GM12878 (cell line): ENCODE results near the gene NPW. TPM values are rescaled to one million over a fixed set of nuclear protein-coding genes. Genes with fewer than 3 reads are reported as not detected.

Source experiments
- ATAC-seq: fragments of 200-7000 bp; cut with Tn5 transposase; 3 replicates; pipeline ENCODE4 v1.9.1; 2020; ENCODE audit warnings: mild to moderate bottlenecking, moderate library complexity
- BruUV-seq: library from RNA; stranded (reverse); fragments of 400-500 nt; replicated peaks from 2 replicates; lab custom pipeline; 2021; lab: Mats Ljungman, UMichigan
- CTCF ChIA-PET: fragments of 300-600 bp; sonication (Branson Sonifier 250); formaldehyde crosslinking; extraction: SDS; loops from one replicate; lab custom pipeline; 2021; ENCODE audit warnings: inconsistent platforms; lab: Yijun Ruan, JAX
- POLR2A ChIA-PET: fragments of 350-600 bp; formaldehyde crosslinking; extraction: SDS; loops from one replicate; lab custom pipeline; 2021; ENCODE audit warnings: inconsistent platforms; lab: Charles Lee
- RAD21 ChIA-PET: fragments of 300-600 bp; sonication (Branson Sonifier 250); formaldehyde crosslinking; loops from one replicate; lab custom pipeline; 2023; ENCODE audit warnings: antibody characterized with exemption; ENCODE audit not compliant: unreplicated experiment; lab: Charles Lee
- SMC1A ChIA-PET: fragments of 300-600 bp; sonication (Branson Sonifier 250); formaldehyde crosslinking; loops from one replicate; lab custom pipeline; 2023; ENCODE audit not compliant: unreplicated experiment, uncharacterized antibody; lab: Charles Lee
- DNase-seq: peaks from one replicate; pipeline ENCODE4 v3.0.0-alpha.2; 2011; ENCODE audit warnings: low read depth, low spot score
- FAIRE-seq: peaks from 3 replicates; lab custom pipeline; 2011; peaks lifted over from hg19 to GRCh38; lab: Jason Lieb, UNC
- H2AFZ ChIP-seq: 2 replicates; pipeline ENCODE4 v1.6.0; 2011; ENCODE audit warnings: low read depth, low read length, control low read depth; ENCODE audit not compliant: control insufficient read depth
- H3K27ac ChIP-seq: 2 replicates; pipeline ENCODE4 v1.5.1; 2011; ENCODE audit warnings: control low read depth; ENCODE audit not compliant: control insufficient read depth, insufficient read depth
- H3K27me3 ChIP-seq, 2 experiments: replicated peaks in 1 of 2; 2 replicates each; pipeline versions ENCODE4 v1.6.0 to v1.6.1; 2011; ENCODE audit warnings: low read length in 1 of 2; ENCODE audit not compliant: control insufficient read depth in 2 of 2, insufficient read depth in 2 of 2
- H3K36me3 ChIP-seq, 2 experiments: 2 replicates each; pipeline ENCODE4 v1.5.1; 2011; ENCODE audit warnings: low read length in 1 of 2; ENCODE audit not compliant: control insufficient read depth in 2 of 2, insufficient read depth in 2 of 2
- H3K4me1 ChIP-seq: 2 replicates; pipeline ENCODE4 v1.6.1; 2011; ENCODE audit warnings: mild to moderate bottlenecking, low read length, moderate library complexity, mixed read lengths; ENCODE audit not compliant: control insufficient read depth, insufficient read depth
- H3K4me2 ChIP-seq: 2 replicates; pipeline ENCODE4 v1.6.0; 2011; ENCODE audit warnings: control low read depth; ENCODE audit not compliant: control insufficient read depth, insufficient read depth
- H3K4me3 ChIP-seq: fragments of 200-600 bp; sonication (generic); 2 replicates; pipeline ENCODE4 v1.5.1; 2016
- H3K79me2 ChIP-seq: 2 replicates; pipeline ENCODE4 v1.6.0; 2011; ENCODE audit warnings: low read length; ENCODE audit not compliant: control insufficient read depth, insufficient read depth
- H3K9ac ChIP-seq: 2 replicates; pipeline ENCODE4 v1.8.0; 2011; ENCODE audit warnings: low read length, control low read depth, mixed read lengths; ENCODE audit not compliant: control insufficient read depth, insufficient read depth
- H3K9me3 ChIP-seq: replicated peaks from 3 replicates; pipeline ENCODE4 v1.5.1; 2011; ENCODE audit warnings: mild to moderate bottlenecking, low read length; ENCODE audit not compliant: control insufficient read depth, insufficient read depth
- H4K20me1 ChIP-seq: 2 replicates; pipeline ENCODE4 v1.6.0; 2011; ENCODE audit not compliant: control insufficient read depth, insufficient read depth
- BMI1 ChIP-seq: fragments of 450-650 bp; IDR thresholded peaks from 2 replicates; pipeline ENCODE4 v1.6.1; 2016; ENCODE audit warnings: mild to moderate bottlenecking, moderate library complexity, borderline replicate concordance
- EED ChIP-seq: sonication (generic); IDR thresholded peaks from 2 replicates; pipeline ENCODE4 v1.6.1; 2016; ENCODE audit warnings: antibody characterized with exemption, low read depth
- IRF5 ChIP-seq: fragments of 450-650 bp; IDR thresholded peaks from 2 replicates; pipeline ENCODE4 v1.6.1; 2017; ENCODE audit warnings: borderline replicate concordance
- NKRF ChIP-seq: fragments of 450-650 bp; conservative IDR thresholded peaks from 2 replicates; pipeline ENCODE4 v1.6.1; 2017; ENCODE audit warnings: mild to moderate bottlenecking, moderate library complexity
- SMAD1 ChIP-seq: fragments of 450-650 bp; IDR thresholded peaks from 2 replicates; pipeline ENCODE4 v1.6.1; 2018; ENCODE audit warnings: mild to moderate bottlenecking, low read depth; ENCODE audit not compliant: partially characterized antibody
- SMARCA5 ChIP-seq: fragments of 450-650 bp; IDR thresholded peaks from 2 replicates; pipeline ENCODE4 v1.6.1; 2017; ENCODE audit warnings: mild to moderate bottlenecking
- ZBTB40 ChIP-seq: fragments of 450-650 bp; IDR thresholded peaks from 2 replicates; pipeline ENCODE4 v1.6.1; 2016; ENCODE audit warnings: mild to moderate bottlenecking, moderate library complexity, borderline replicate concordance
- ZNF274 ChIP-seq: IDR thresholded peaks from one replicate; pipeline ENCODE4 v1.8.0; 2011; ENCODE audit not compliant: insufficient read length, insufficient read depth
- ZNF384 ChIP-seq: IDR thresholded peaks from 2 replicates; pipeline ENCODE4 v1.6.1; 2012; ENCODE audit warnings: low read depth, mild to moderate bottlenecking, low read length, improper control_type of control experiment, borderline replicate concordance
- ZNF687 ChIP-seq: fragments of 450-650 bp; IDR thresholded peaks from 2 replicates; pipeline ENCODE4 v1.6.1; 2017; ENCODE audit warnings: mild to moderate bottlenecking, moderate library complexity
- ZSCAN29 ChIP-seq: fragments of 450-650 bp; IDR thresholded peaks from 2 replicates; pipeline ENCODE4 v1.6.1; 2017; ENCODE audit warnings: mild to moderate bottlenecking, moderate library complexity
- WGBS: methylation state at CpG from one replicate; pipeline ENCODE4 v1.1.6; 2016; ENCODE audit warnings: low lambda C conversion rate; ENCODE audit not compliant: insufficient replicate concordance, insufficient coverage; ENCODE audit errors: missing lambda C conversion rate; 5-methylcytosine and 5-hydroxymethylcytosine counted together
- in situ Hi-C: fragments of 300-500 bp; cut with MboI; formaldehyde crosslinking; loops from 9 replicates; pipeline ENCODE4 v1.14.3; 2018; ENCODE audit warnings: mixed read lengths
- intact Hi-C: fragments of 100-400 bp; cut with micrococcal nuclease; formaldehyde crosslinking; loops from one replicate; pipeline ENCODE4 v1.14.2; 2022; ENCODE audit not compliant: unreplicated experiment
- polyA plus RNA-seq, 11 experiments: library from polyadenylated mRNA; depleted of rRNA in 4 of 11; unstranded in 6 of 11; stranded (reverse) in 5 of 11; fragments of >200 nt; fragmentation: Nextera tagmentation in 4 of 11; fragmentation: Illumina TruSeq in 1 of 11; extraction: Ambion mirVana in 4 of 11; extraction: Trizol in 1 of 11; gene quantifications; 1 replicate in 1 of 11; 2 replicates in 10 of 11; pipeline versions ENCODE4 v1.2.1 to v1.2.3, GENCODE V29; 2011 to 2016; ENCODE audit warnings: inconsistent platforms in 2 of 11, missing spikeins in 2 of 11, low read depth in 1 of 11
- total RNA-seq, 4 experiments: library from RNA; depleted of rRNA in 3 of 4; stranded (reverse); fragments of >200 nt in 3 of 4; fragmentation: Illumina TruSeq in 1 of 4; extraction: Trizol in 1 of 4; gene quantifications; 2 replicates each; pipeline versions ENCODE4 v1.2.1 to v1.2.3, GENCODE V29; 2013 to 2021

NPW gene
- total and polyA plus RNA-seq, 10 of the 15 experiments (the other 5 are each of a cell fraction or from before 2014, with no cell fraction given): 0.23 to 2.5 (median 0.98) TPM; not detected in 4

GRCh38 chr16:2057438-2057837, 37.9 kb downstream of the NPW start:
- no peak for FAIRE-seq
- in situ Hi-C loops (no loop called here), intact Hi-C loops (no loop called here)
- Histone ChIP-seq H4K20me1 (no peaks in the 10 kb centered on the region), H3K79me2 (no peaks in the 10 kb centered on the region), H3K9me3 (no peaks in the 10 kb centered on the region), H3K36me3 (peaks cover 2 to 11% of the 10 kb centered on the region in 2 experiments; a peak in 2 of 4 replicates), H3K4me2 (no peak overlapping the region), H2AFZ (no peak overlapping the region), H3K27me3 (no peaks in the 10 kb centered on the region), H3K4me1 (no peaks in the 10 kb centered on the region), H3K27ac (no peak overlapping the region), H3K4me3 (no peak overlapping the region), H3K9ac (no peak overlapping the region)
- no peak for ATAC-seq
- ChIA-PET POLR2A (no interaction called here), CTCF (no interaction called here), SMC1A (no interaction called here), RAD21 (no interaction called here)
- no peak for DNase-seq
- no TSS peak for BruUV-seq
- 94% methylated on average over 8 of the region's 10 CpGs for WGBS
- no peak for TF ChIP-seq ZNF384
- no peak for TF ChIP-seq SMAD1
- no peak for TF ChIP-seq BMI1
- TF ChIP-seq SMARCA5: no peak
- TF ChIP-seq ZSCAN29: no peak
- TF ChIP-seq ZBTB40: no peak
- no peak for TF ChIP-seq EED
- no peak for TF ChIP-seq ZNF687
- TF ChIP-seq IRF5: no peak
- TF ChIP-seq NKRF: no peak
- TF ChIP-seq ZNF274: no peak
